Islet of Langerhans (tissue), 1 donor: ENCODE results near the gene RILPL1.

ENCODE experiments used
- FAIRE-seq: peaks from one replicate; lab custom pipeline; 2011; peaks lifted over from hg19 to GRCh38; lab: Jason Lieb, UNC

The RILPL1 gene

DNA sequence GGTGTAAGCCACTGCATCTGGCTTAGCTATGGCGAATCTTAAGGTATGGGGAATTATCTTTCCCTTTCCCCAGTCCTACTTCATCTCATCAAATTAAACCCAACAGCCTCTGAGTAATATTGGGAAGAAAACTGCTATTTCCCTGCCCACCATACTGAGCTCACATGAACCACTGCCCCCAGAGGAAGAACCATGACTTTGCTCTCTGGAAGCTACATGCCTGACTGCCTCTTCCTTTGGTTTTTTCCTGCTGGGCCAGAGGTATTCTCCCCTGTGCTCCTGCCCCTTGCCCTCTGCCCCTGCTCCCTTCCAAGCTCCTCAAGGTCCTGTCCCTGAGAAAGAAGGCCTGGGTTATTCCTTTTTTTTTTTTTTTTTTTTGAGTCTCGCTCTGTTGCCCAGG, 112.2 kb downstream of the RILPL1 start:
- FAIRE-seq, result no peak
